Neural crest cell (in vitro differentiated cells): ENCODE results near the gene FOXD4L6. TPM values are rescaled to one million over a fixed set of nuclear protein-coding genes. Genes with fewer than 3 reads are reported as not detected.
"Not testable (repeated sequence)": the region's sequence is repeated elsewhere in the genome, so short reads cannot be mapped to it uniquely, and the experiment has no call there.

ENCODE experiments used
- DNase-seq: peaks from one replicate; pipeline ENCODE4 v3.0.0; 2021; ENCODE audit warnings: low read depth, mixed read lengths, low spot score
- H3K27ac Mint-ChIP-seq: one replicate; pipeline ENCODE4 v1.8.0; 2021; ENCODE audit warnings: mild to moderate bottlenecking, mixed read lengths; ENCODE audit not compliant: unreplicated experiment
- H3K27me3 Mint-ChIP-seq: 2 replicates; pipeline ENCODE4 v1.8.0; 2021; ENCODE audit warnings: low read depth, mild to moderate bottlenecking, mixed read lengths
- H3K36me3 Mint-ChIP-seq: 2 replicates; pipeline ENCODE4 v1.8.0; 2021; ENCODE audit warnings: low read depth, mild to moderate bottlenecking, mixed read lengths
- H3K4me1 Mint-ChIP-seq: 2 replicates; pipeline ENCODE4 v1.8.0; 2021; ENCODE audit warnings: mixed read lengths
- H3K4me3 Mint-ChIP-seq: one replicate; pipeline ENCODE4 v1.8.0; 2021; ENCODE audit warnings: mild to moderate bottlenecking, mixed read lengths
- H3K9me3 Mint-ChIP-seq: 2 replicates; pipeline ENCODE4 v1.8.0; 2021; ENCODE audit warnings: mixed read lengths
- total RNA-seq: library from RNA; stranded (reverse); gene quantifications from 2 replicates; pipeline ENCODE4 v1.2.1, GENCODE V29; 2021
- TF ChIP-seq, protein P1 (sequence below): fragments of 200-600 bp; sonication (generic); conservative IDR thresholded peaks from 2 replicates; pipeline ENCODE4 v1.5.0; 2021; ENCODE audit warnings: antibody characterized with exemption, mild to moderate bottlenecking

Gene FOXD4L6
- total RNA-seq, 1 donor from 2014 or later, result 0.30 TPM

DNA sequence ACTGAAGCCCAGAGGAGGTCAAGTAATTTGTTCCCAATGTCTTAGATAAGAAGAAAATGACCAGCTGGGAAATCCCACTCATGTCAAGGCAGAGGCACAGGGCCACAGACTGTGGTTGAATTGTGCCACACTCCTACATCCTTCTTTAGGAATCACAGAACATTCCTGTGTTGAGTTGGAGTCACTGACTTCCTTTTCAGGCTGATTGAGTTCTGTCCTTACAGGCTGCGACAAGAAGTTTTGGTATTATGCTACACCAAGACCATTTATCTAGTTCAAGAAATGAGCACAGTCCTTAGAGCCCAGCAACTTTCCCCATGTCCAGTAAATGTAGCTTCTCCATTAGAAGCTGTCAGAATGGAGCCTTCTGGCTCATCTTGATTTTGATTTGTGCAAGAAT is 38.1 kb downstream of the FOXD4L6 start:
- H3K27me3 Mint-ChIP-seq, result peaks cover 39% of the 10 kb centered on the region
- H3K9me3 Mint-ChIP-seq, H3K27ac Mint-ChIP-seq, DNase-seq, H3K4me3 Mint-ChIP-seq, H3K4me1 Mint-ChIP-seq, H3K36me3 Mint-ChIP-seq: not testable (repeated sequence)

DNA sequence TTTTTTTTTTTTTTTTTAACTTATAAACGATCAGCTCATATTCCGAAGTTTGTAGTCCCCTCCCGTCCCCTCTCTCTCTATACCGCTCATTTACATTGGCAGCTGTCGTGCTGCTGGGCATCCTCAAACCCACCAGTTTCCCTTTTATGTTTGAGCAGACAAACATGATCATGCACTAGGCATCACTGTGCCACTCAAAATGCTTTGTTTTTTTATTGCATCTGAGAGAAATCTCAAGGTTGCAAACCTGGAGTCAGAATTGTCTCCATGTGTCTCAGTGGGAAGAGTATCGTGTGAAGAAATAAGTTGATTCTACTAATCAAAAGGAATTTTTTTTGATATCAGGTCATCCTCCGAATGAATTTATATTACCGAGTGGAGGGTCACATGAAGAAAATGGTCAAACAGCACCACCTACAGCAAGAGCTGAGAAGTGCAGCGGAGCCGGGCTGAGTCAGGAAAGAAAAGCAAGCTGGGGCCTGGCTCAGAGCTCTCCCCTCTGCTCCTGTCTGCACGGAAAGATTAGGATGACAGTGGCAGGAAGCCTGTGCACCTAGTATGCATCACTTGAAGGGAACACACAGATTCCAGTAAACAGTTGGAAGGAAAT is 39.9 kb downstream of the FOXD4L6 start:
- not testable (repeated sequence) for H3K4me1 Mint-ChIP-seq, H3K4me3 Mint-ChIP-seq, DNase-seq, H3K27ac Mint-ChIP-seq, H3K36me3 Mint-ChIP-seq, H3K9me3 Mint-ChIP-seq
- peaks cover 48% of the 10 kb centered on the region for H3K27me3 Mint-ChIP-seq
- TF ChIP-seq, protein P1, sequence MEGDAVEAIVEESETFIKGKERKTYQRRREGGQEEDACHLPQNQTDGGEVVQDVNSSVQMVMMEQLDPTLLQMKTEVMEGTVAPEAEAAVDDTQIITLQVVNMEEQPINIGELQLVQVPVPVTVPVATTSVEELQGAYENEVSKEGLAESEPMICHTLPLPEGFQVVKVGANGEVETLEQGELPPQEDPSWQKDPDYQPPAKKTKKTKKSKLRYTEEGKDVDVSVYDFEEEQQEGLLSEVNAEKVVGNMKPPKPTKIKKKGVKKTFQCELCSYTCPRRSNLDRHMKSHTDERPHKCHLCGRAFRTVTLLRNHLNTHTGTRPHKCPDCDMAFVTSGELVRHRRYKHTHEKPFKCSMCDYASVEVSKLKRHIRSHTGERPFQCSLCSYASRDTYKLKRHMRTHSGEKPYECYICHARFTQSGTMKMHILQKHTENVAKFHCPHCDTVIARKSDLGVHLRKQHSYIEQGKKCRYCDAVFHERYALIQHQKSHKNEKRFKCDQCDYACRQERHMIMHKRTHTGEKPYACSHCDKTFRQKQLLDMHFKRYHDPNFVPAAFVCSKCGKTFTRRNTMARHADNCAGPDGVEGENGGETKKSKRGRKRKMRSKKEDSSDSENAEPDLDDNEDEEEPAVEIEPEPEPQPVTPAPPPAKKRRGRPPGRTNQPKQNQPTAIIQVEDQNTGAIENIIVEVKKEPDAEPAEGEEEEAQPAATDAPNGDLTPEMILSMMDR, result peak; percentile 59

DNA sequence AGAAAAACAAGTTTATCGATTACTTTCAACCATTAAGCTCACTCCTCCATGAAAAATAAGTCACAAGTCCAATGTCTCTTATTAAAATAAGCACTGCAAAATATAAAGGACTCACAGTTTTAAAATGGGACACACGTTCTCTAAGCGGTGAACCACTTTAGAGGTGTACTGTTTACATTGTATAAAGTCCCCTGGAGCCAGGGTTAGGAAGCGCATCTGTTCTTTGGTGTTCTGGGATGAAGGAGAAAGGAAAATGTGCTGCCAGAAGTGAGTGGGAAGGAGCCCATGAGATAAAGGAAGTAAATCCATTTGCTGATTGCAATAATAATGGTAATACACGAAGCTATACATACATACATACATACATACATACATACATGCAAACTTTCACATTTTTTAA is 40.6 kb downstream of the FOXD4L6 start:
- peaks cover 46% of the 10 kb centered on the region for H3K27me3 Mint-ChIP-seq
- not testable (repeated sequence) for H3K36me3 Mint-ChIP-seq, DNase-seq

DNA sequence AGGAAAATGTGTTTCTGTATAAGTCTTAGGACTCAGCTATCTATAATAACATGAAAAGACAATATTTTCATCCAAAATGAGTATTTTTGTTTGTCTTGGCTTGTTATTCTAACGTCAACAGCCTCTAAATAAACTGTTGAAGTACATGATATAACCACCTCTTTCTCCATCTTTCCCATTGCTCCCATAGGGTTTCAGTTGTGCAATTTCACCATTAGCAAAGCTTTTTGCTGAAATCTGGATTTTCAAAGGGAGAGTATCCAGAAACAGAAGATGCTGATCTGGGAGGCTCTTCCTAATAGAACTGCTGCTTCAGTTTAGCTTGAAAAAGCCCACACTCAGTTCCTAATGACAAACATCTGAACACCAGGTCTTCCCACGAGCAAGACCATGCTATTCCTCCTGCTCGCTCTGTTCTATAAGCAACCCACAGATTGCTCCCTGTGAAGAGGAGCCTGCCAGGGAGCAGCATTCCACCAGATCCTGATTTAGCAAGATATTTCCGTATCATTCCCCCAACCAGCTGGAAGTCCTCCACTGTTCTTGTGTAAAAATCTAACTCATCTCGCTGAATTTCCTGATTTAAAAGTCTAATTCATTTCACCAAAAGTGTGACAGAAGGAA is 41.2 kb downstream of the FOXD4L6 start:
- not testable (repeated sequence) for H3K4me1 Mint-ChIP-seq, DNase-seq, H3K36me3 Mint-ChIP-seq, H3K4me3 Mint-ChIP-seq, H3K9me3 Mint-ChIP-seq, H3K27ac Mint-ChIP-seq
- H3K27me3 Mint-ChIP-seq, result peaks cover 52% of the 10 kb centered on the region

More for the DNA sequence above, 40.6 kb downstream of the FOXD4L6 start:
- not testable (repeated sequence) for H3K4me3 Mint-ChIP-seq, H3K4me1 Mint-ChIP-seq, H3K9me3 Mint-ChIP-seq, H3K27ac Mint-ChIP-seq

DNA sequence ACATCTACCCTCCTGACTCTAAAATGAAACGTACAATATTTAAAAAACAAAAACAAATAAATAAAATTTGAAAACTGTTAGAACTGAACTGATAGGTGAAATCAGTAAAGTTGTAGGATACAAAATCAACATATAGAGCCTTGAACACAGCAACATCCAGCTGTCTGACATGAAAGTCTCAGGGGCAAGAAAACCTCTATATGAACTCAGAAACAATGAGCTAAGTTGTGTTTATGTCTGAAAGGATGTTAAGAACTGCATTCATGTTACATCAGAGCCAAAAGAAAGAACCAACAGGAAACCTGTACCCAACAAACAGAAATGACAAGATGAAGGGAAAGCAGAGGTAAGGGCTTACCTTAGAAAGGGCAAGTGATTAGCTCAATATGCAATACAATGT is 41.8 kb downstream of the FOXD4L6 start:
- not testable (repeated sequence) for H3K4me1 Mint-ChIP-seq, H3K36me3 Mint-ChIP-seq, DNase-seq, H3K9me3 Mint-ChIP-seq, H3K27ac Mint-ChIP-seq, H3K4me3 Mint-ChIP-seq
- peaks cover 52% of the 10 kb centered on the region for H3K27me3 Mint-ChIP-seq

DNA sequence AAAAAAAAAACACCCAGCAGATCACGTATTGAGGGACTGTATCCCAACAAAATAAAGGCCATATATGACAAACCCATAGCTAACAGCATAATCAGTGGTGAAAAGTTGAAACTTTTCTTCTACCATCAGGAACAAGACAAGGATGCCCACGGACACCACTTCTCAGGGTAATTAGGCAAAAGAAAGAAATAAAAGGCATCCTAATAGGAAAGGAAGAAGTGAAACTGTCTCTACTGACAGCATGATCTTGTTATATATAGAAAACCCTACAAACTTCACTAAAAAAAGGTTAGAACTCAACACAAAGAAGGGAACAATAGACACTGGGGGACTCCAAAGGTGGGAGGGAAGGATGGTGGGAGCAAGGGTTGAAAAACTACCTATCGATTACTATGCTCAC is 42.3 kb downstream of the FOXD4L6 start:
- not testable (repeated sequence) for H3K27ac Mint-ChIP-seq, H3K4me3 Mint-ChIP-seq, H3K36me3 Mint-ChIP-seq, H3K4me1 Mint-ChIP-seq, DNase-seq, H3K9me3 Mint-ChIP-seq
- H3K27me3 Mint-ChIP-seq, result peaks cover 48% of the 10 kb centered on the region

DNA sequence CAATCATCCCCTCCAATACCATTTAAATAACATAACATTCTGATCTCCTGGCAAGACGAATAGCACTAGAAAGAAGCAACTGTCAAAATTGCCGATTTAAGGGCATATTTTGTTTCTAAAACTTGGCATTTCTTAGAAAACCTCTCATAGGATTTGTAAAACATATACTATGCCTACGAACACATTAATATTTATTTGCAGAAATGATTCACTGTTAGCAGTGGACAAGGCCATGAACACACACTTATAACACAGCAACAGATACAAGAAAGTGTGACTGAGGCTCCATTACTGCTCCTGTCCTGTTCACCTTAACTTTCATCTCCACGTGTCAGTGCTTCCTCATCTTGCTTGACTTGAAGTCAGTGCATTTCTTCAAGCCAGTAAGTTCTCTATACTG is 46.1 kb downstream of the FOXD4L6 start:
- not testable (repeated sequence) for H3K4me1 Mint-ChIP-seq, H3K9me3 Mint-ChIP-seq, H3K36me3 Mint-ChIP-seq, H3K4me3 Mint-ChIP-seq, DNase-seq, H3K27ac Mint-ChIP-seq
- peaks cover 48% of the 10 kb centered on the region for H3K27me3 Mint-ChIP-seq

DNA sequence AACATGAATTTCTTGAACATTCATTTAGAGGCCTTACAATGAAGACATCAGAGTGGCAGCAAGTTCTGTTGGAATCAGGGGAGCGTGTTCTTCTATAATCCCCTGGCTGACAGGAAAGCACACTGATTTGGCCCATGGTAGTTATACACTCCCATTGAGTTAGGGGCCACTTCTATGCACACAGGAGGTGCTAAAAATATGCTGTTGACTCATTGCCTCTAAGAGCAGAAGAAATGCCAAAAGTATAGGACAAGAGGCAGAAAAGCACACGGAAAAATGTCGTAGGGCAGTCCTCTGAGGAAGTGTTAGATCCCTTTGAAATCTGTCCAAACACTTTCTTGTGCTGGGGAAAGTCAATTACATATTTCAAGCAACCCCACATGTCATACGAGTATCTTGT is 49.0 kb downstream of the FOXD4L6 start:
- not testable (repeated sequence) for H3K36me3 Mint-ChIP-seq, H3K9me3 Mint-ChIP-seq, H3K27ac Mint-ChIP-seq, H3K4me1 Mint-ChIP-seq, DNase-seq, H3K4me3 Mint-ChIP-seq
- H3K27me3 Mint-ChIP-seq, result peaks cover 55% of the 10 kb centered on the region

DNA sequence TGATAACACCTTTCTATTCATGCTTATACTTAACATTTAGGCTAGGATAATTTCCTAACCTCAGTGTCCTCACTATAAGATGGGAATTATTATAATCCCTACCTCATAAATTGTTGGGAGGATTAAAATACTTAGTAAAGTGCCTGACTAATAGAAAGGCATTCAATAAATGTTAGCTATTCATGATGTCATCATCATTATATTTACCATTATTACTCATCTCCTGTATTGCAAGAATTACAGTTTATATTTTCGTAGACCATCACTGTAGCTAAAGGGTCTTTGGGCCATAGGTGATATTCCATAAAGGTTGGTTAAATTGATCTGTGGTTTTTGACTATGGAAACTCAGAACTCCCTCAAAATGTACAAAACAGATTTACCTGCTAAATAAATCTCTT is 50.9 kb downstream of the FOXD4L6 start:
- H3K4me1 Mint-ChIP-seq, DNase-seq, H3K27ac Mint-ChIP-seq, H3K4me3 Mint-ChIP-seq, H3K9me3 Mint-ChIP-seq, H3K36me3 Mint-ChIP-seq: not testable (repeated sequence)
- peaks cover 63% of the 10 kb centered on the region for H3K27me3 Mint-ChIP-seq

Other genes with a start within 250 kb of the FOXD4L6 start
- 9.5 and 11.7 TPM in 2 replicates for gene ZNG1F, start 60.6 kb upstream of the FOXD4L6 start, total RNA-seq